ENCODE results near the gene NRXN3.

The NRXN3 gene

GRCh38 chr14:78142998-78143397 lies 27.2 kb upstream of the NRXN3 start:
- H3K79me2 ChIP-seq (ENCODE audit: control insufficient read depth, insufficient read depth, low read length, unreplicated experiment), result no peaks in the 10 kb centered on the region
- no peak overlapping the region for H2AFZ ChIP-seq (ENCODE audit: low read length, unreplicated experiment)
- H3K4me1 ChIP-seq (ENCODE audit: control insufficient read depth, insufficient read depth, low read length, unreplicated experiment), result no peaks in the 10 kb centered on the region
- no peaks in the 10 kb centered on the region for H3K36me3 ChIP-seq (ENCODE audit: insufficient read depth, low read length)
- no peak overlapping the region for H3K4me3 ChIP-seq (ENCODE audit: low read depth, low read length)
- H3K27ac ChIP-seq (ENCODE audit: low read depth, low read length), result no peak overlapping the region
- H3K27me3 ChIP-seq (ENCODE audit: insufficient read depth, low read length), result no peaks in the 10 kb centered on the region

GRCh38 chr14:78143489-78144145 lies 26.6 kb upstream of the NRXN3 start:
- H3K27ac ChIP-seq (ENCODE audit: low read depth, low read length), result no peak overlapping the region
- H2AFZ ChIP-seq (ENCODE audit: low read length, unreplicated experiment), result no peak overlapping the region
- H3K4me3 ChIP-seq (ENCODE audit: low read depth, low read length), result no peak overlapping the region
- H3K79me2 ChIP-seq (ENCODE audit: control insufficient read depth, insufficient read depth, low read length, unreplicated experiment), result no peaks in the 10 kb centered on the region
- H3K36me3 ChIP-seq (ENCODE audit: insufficient read depth, low read length), result no peaks in the 10 kb centered on the region
- H3K4me1 ChIP-seq (ENCODE audit: control insufficient read depth, insufficient read depth, low read length, unreplicated experiment), result no peaks in the 10 kb centered on the region
- H3K27me3 ChIP-seq (ENCODE audit: insufficient read depth, low read length), result no peaks in the 10 kb centered on the region

DNA sequence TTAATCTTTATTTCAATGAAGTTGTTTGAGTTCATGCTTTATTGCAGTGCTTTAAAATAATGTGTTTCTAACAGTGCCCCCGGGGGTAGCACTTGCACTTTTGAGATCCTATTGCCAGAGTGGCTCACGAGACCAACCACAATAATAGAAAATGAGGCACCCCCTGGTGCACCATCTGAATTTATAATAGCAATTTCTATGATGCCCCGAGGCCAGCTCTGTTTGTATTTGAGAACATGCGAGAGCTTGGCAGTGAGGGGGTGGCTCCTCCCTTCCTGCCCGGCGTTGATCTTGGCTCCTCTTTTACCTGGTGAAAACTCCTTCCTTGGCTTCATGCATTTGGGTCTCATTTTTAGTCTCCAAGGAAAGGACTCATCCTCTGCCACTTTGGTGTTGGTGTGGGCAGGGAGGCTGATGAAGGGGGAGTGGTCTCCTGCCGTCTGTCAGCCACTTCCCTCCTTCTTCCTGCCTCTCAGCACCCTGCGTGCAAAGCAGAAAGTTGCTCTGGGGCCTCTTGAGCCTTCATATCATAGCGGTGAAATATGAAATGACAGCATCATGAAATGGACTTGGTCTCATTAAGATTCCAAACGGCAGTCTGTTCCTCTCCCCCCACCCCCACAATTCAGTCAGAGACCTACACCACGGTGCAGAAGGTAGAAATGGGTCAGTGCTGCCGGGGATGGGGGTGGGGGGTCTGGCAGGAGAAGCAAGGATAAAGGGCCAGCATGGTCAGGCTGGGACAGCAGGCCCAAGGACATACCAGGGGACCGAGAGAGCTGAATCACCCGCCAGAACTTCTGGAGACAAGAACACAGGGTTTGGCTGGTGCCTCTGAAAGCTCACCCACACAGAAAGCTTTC lies 17.7 kb upstream of the NRXN3 start:
- Histone ChIP-seq H3K4me1 (ENCODE audit: control insufficient read depth, insufficient read depth, low read length, unreplicated experiment) (no peaks in the 10 kb centered on the region), H3K27ac (ENCODE audit: low read depth, low read length) (no peak overlapping the region), H3K36me3 (ENCODE audit: insufficient read depth, low read length) (no peaks in the 10 kb centered on the region), H3K79me2 (ENCODE audit: control insufficient read depth, insufficient read depth, low read length, unreplicated experiment) (no peaks in the 10 kb centered on the region), H2AFZ (ENCODE audit: low read length, unreplicated experiment) (no peak overlapping the region), H3K4me3 (ENCODE audit: low read depth, low read length) (no peak overlapping the region), H3K27me3 (ENCODE audit: insufficient read depth, low read length) (no peaks in the 10 kb centered on the region)

DNA sequence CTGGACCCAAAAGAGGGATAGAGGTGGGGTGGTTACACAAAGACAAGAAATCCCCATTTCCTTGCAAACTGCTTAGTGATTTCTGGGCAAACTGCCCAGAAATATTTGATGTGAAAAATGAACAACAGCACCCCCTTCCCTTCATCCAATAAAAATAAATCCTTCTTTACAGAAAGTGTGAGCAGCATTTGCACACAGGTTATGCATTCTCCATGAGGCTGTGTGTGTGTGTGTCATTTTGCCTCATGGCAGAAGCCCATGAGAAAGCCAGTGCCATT lies 17.2 kb upstream of the NRXN3 start:
- no peaks in the 10 kb centered on the region for H3K27me3 ChIP-seq (ENCODE audit: insufficient read depth, low read length)
- H3K36me3 ChIP-seq (ENCODE audit: insufficient read depth, low read length), result no peaks in the 10 kb centered on the region
- H3K79me2 ChIP-seq (ENCODE audit: control insufficient read depth, insufficient read depth, low read length, unreplicated experiment), result no peaks in the 10 kb centered on the region
- H3K4me1 ChIP-seq (ENCODE audit: control insufficient read depth, insufficient read depth, low read length, unreplicated experiment), result no peaks in the 10 kb centered on the region
- no peak overlapping the region for H3K27ac ChIP-seq (ENCODE audit: low read depth, low read length)
- H2AFZ ChIP-seq (ENCODE audit: low read length, unreplicated experiment), result no peak overlapping the region
- H3K4me3 ChIP-seq (ENCODE audit: low read depth, low read length), result no peak overlapping the region

DNA sequence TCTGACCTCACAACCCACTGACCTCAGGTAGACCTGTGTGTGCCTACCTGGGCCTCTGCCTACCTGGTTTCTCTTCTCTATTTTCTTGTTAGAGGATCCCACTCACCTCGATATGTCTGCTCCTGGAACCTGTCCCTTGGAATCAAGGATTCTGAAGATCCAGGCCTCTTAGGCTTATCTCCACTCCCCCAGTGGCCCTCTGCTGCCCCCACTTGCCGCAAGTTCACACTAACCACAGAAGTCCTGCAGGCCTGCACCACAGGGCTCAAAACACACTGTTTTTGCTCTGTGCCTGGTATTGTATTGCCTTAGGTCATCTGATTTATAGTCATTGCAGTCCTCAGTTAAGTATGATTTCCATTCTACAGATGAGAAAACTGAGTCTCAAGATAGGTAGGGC lies 15.3 kb upstream of the NRXN3 start:
- Histone ChIP-seq H3K79me2 (ENCODE audit: control insufficient read depth, insufficient read depth, low read length, unreplicated experiment) (no peaks in the 10 kb centered on the region), H3K36me3 (ENCODE audit: insufficient read depth, low read length) (no peaks in the 10 kb centered on the region), H3K4me1 (ENCODE audit: control insufficient read depth, insufficient read depth, low read length, unreplicated experiment) (no peaks in the 10 kb centered on the region), H3K4me3 (ENCODE audit: low read depth, low read length) (no peak overlapping the region), H2AFZ (ENCODE audit: low read length, unreplicated experiment) (no peak overlapping the region), H3K27ac (ENCODE audit: low read depth, low read length) (no peak overlapping the region), H3K27me3 (ENCODE audit: insufficient read depth, low read length) (no peaks in the 10 kb centered on the region)

DNA sequence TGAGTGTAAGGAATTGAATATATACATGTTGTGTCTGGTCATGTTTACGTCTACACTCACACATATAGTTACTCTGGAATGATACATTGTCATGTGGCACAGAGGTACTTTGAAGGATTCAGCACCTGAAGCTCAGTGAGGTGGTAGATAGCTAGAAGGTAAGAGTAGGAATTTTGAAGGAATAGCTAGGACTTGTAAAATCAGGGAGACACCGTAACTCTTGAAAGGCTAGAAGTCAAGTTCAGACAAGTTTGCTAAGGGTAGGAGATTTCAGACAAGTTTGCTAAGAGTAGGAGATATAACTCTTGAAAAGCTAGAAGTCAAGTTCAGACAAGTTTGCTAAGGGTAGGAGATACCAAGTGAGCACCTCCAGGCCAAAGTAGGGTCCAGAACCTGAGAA lies 14.0 kb upstream of the NRXN3 start:
- Histone ChIP-seq H3K27me3 (ENCODE audit: insufficient read depth, low read length) (no peaks in the 10 kb centered on the region), H3K36me3 (ENCODE audit: insufficient read depth, low read length) (no peaks in the 10 kb centered on the region), H2AFZ (ENCODE audit: low read length, unreplicated experiment) (no peak overlapping the region), H3K4me1 (ENCODE audit: control insufficient read depth, insufficient read depth, low read length, unreplicated experiment) (no peaks in the 10 kb centered on the region), H3K4me3 (ENCODE audit: low read depth, low read length) (no peak overlapping the region), H3K27ac (ENCODE audit: low read depth, low read length) (no peak overlapping the region), H3K79me2 (ENCODE audit: control insufficient read depth, insufficient read depth, low read length, unreplicated experiment) (no peaks in the 10 kb centered on the region)

GRCh38 chr14:78157494-78158437 lies 12.4 kb upstream of the NRXN3 start:
- Histone ChIP-seq H2AFZ (ENCODE audit: low read length, unreplicated experiment) (no peak overlapping the region), H3K27ac (ENCODE audit: low read depth, low read length) (no peak overlapping the region), H3K4me1 (ENCODE audit: control insufficient read depth, insufficient read depth, low read length, unreplicated experiment) (no peaks in the 10 kb centered on the region), H3K27me3 (ENCODE audit: insufficient read depth, low read length) (no peaks in the 10 kb centered on the region), H3K79me2 (ENCODE audit: control insufficient read depth, insufficient read depth, low read length, unreplicated experiment) (no peaks in the 10 kb centered on the region), H3K4me3 (ENCODE audit: low read depth, low read length) (no peak overlapping the region), H3K36me3 (ENCODE audit: insufficient read depth, low read length) (no peaks in the 10 kb centered on the region)

DNA sequence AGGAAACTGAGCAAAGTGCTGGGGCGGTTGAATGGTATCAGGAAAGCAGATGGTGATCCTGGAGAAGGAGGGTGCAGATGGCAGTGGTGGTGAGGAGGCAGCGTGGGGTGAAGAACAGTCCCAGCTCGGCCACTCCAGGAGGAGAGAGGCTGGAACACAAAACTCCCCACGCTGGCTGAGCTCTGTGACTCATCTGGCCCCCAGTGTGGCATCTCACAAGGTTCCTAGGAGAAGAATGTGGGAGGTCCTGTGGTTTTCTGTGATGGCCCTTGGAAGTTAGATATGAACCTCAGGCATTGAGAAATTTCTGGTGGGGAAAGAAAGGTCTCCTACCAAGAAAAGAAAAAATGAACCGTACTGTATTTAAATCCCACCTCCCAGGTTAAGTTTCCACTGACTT lies 8.0 kb upstream of the NRXN3 start:
- H3K27ac ChIP-seq (ENCODE audit: low read depth, low read length), result no peak overlapping the region
- H3K36me3 ChIP-seq (ENCODE audit: insufficient read depth, low read length), result no peaks in the 10 kb centered on the region
- no peaks in the 10 kb centered on the region for H3K4me1 ChIP-seq (ENCODE audit: control insufficient read depth, insufficient read depth, low read length, unreplicated experiment)
- H3K27me3 ChIP-seq (ENCODE audit: insufficient read depth, low read length), result no peaks in the 10 kb centered on the region
- no peaks in the 10 kb centered on the region for H3K79me2 ChIP-seq (ENCODE audit: control insufficient read depth, insufficient read depth, low read length, unreplicated experiment)
- H2AFZ ChIP-seq (ENCODE audit: low read length, unreplicated experiment), result no peak overlapping the region
- no peak overlapping the region for H3K4me3 ChIP-seq (ENCODE audit: low read depth, low read length)

- Histone ChIP-seq H3K4me3 (ENCODE audit: low read depth, low read length) (no peak overlapping the region), H3K4me1 (ENCODE audit: control insufficient read depth, insufficient read depth, low read length, unreplicated experiment) (no peaks in the 10 kb centered on the region), H3K27ac (ENCODE audit: low read depth, low read length) (no peak overlapping the region), H3K79me2 (ENCODE audit: control insufficient read depth, insufficient read depth, low read length, unreplicated experiment) (no peaks in the 10 kb centered on the region), H2AFZ (ENCODE audit: low read length, unreplicated experiment) (no peak overlapping the region), H3K27me3 (ENCODE audit: insufficient read depth, low read length) (no peaks in the 10 kb centered on the region), H3K36me3 (ENCODE audit: insufficient read depth, low read length) (no peaks in the 10 kb centered on the region)
Observed at GRCh38 chr14:78164226-78164853, 5.8 kb upstream of the NRXN3 start.

DNA sequence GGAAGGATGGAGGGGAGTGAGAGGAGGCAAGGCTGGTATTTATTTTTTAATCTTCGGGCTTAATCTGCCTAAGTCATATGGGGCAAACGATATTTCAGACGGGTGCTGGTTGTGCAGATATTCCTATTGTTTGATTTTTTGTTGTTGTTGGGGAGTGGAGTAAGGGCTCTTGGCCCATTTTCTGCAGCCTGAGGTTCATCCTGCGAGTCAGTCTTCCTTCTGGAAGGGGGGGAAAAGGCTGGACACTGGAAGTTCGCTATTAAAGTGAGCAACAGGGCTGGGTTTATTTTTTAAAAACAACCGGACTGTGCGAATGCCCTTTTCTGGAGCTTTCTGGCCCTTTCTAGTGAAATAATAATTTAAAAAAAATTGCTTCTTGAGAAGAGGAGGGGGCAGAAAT lies 2.3 kb downstream of the NRXN3 start:
- Histone ChIP-seq H3K27ac (ENCODE audit: low read depth, low read length) (no peak overlapping the region), H3K36me3 (ENCODE audit: insufficient read depth, low read length) (no peaks in the 10 kb centered on the region), H3K79me2 (ENCODE audit: control insufficient read depth, insufficient read depth, low read length, unreplicated experiment) (no peaks in the 10 kb centered on the region), H2AFZ (ENCODE audit: low read length, unreplicated experiment) (no peak overlapping the region), H3K4me1 (ENCODE audit: control insufficient read depth, insufficient read depth, low read length, unreplicated experiment) (no peaks in the 10 kb centered on the region), H3K4me3 (ENCODE audit: low read depth, low read length) (no peak overlapping the region), H3K27me3 (ENCODE audit: insufficient read depth, low read length) (no peaks in the 10 kb centered on the region)

All from ACC112 (cell line).